SK-N-MC (cell line): ENCODE measurements around the gene FCHSD2.
"Not testable (repeated sequence)": the region's sequence is repeated elsewhere in the genome, so short reads cannot be mapped to it uniquely, and the experiment has no call there.

ENCODE experiments used
- DNase-seq: peaks from one replicate; pipeline ENCODE4 v3.0.0-alpha.2; 2011; ENCODE audit warnings: low read depth, low spot score
- H3K27ac ChIP-seq: fragments of 200-600 bp; sonication (generic); 2 replicates; pipeline ENCODE4 v1.5.1; 2016; ENCODE audit warnings: mixed run types
- H3K36me3 ChIP-seq: fragments of 200-600 bp; sonication (generic); 2 replicates; pipeline ENCODE4 v1.6.1; 2017; ENCODE audit warnings: antibody characterized with exemption, low read length, mixed read lengths; ENCODE audit not compliant: insufficient read depth
- H3K4me3 ChIP-seq: fragments of 200-600 bp; sonication (generic); 2 replicates; pipeline ENCODE4 v1.5.1; 2016
- H3K9ac ChIP-seq: fragments of 200-600 bp; sonication (generic); 2 replicates; pipeline ENCODE4 v1.8.0; 2017; ENCODE audit warnings: mixed run types, mixed read lengths; ENCODE audit not compliant: insufficient read length
- H3K9me3 ChIP-seq: fragments of 200-600 bp; sonication (generic); 2 replicates; pipeline ENCODE4 v1.6.1; 2017; ENCODE audit warnings: low read depth, mild to moderate bottlenecking, antibody characterized with exemption, low read length, moderate library complexity, mixed read lengths
- EZH2 ChIP-seq: fragments of 200-600 bp; sonication (generic); IDR thresholded peaks from one replicate; pipeline ENCODE4 v1.6.1; 2017; ENCODE audit warnings: antibody characterized with exemption
- FOXP2 ChIP-seq: optimal IDR thresholded peaks from 2 replicates; pipeline ENCODE3; 2011; ENCODE audit warnings: mild to moderate bottlenecking, moderate library complexity; ENCODE audit not compliant: insufficient read depth; ENCODE audit errors: extremely low read length, control extremely low read depth
- POLR2AphosphoS5 ChIP-seq: IDR thresholded peaks from 2 replicates; pipeline ENCODE4 v1.6.1; 2012; ENCODE audit warnings: mild to moderate bottlenecking, low read depth, low read length, borderline replicate concordance

FCHSD2 gene

GRCh38 chr11:73095613-73096012 is 46.5 kb downstream of the FCHSD2 start:
- Histone ChIP-seq H3K4me3 (no peak overlapping the region), H3K27ac (peak overlapping the region; percentile 81), H3K9me3 (no peaks in the 10 kb centered on the region), H3K9ac (no peak overlapping the region), H3K36me3 (peaks cover 21% of the 10 kb centered on the region)
- DNase-seq = no peak
- TF ChIP-seq EZH2 (no peak), FOXP2 (no peak), POLR2AphosphoS5 (no peak)

- H3K9ac ChIP-seq = no peak overlapping the region
- no peak for DNase-seq
- peaks cover 23% of the 10 kb centered on the region for H3K36me3 ChIP-seq
- no peak overlapping the region for H3K4me3 ChIP-seq
- H3K9me3 ChIP-seq = no peaks in the 10 kb centered on the region
- no peak overlapping the region for H3K27ac ChIP-seq
- TF ChIP-seq FOXP2 (no peak), POLR2AphosphoS5 (no peak), EZH2 (no peak)
Measured at GRCh38 chr11:73091521-73092305, 50.4 kb downstream of the FCHSD2 start.

GRCh38 chr11:73087730-73088129 is 54.4 kb downstream of the FCHSD2 start:
- Histone ChIP-seq H3K4me3 (no peak overlapping the region), H3K27ac (peak overlapping the region; percentile 45), H3K9me3 (no peaks in the 10 kb centered on the region), H3K9ac (peak overlapping the region; percentile 5), H3K36me3 (peaks cover 28% of the 10 kb centered on the region)
- DNase-seq = no peak
- no peak for TF ChIP-seq FOXP2
- TF ChIP-seq POLR2AphosphoS5 = no peak
- no peak for TF ChIP-seq EZH2

GRCh38 chr11:73085189-73085875 is 56.8 kb downstream of the FCHSD2 start:
- DNase-seq = no peak
- no peak overlapping the region for H3K9ac ChIP-seq
- H3K4me3 ChIP-seq = no peak overlapping the region
- H3K9me3 ChIP-seq = no peaks in the 10 kb centered on the region
- H3K27ac ChIP-seq = 0 out of 2 replicates have a peak overlapping the region, but pooled peaks have one; percentile 13
- TF ChIP-seq POLR2AphosphoS5 (no peak), EZH2 (no peak), FOXP2 (no peak)
- peaks cover 25% of the 10 kb centered on the region for H3K36me3 ChIP-seq

GRCh38 chr11:73078631-73079030 is 63.5 kb downstream of the FCHSD2 start:
- H3K4me3 ChIP-seq = no peak overlapping the region
- H3K9me3 ChIP-seq = no peaks in the 10 kb centered on the region
- DNase-seq = no peak
- peaks cover 39% of the 10 kb centered on the region for H3K36me3 ChIP-seq
- no peak overlapping the region for H3K27ac ChIP-seq
- H3K9ac ChIP-seq = no peak overlapping the region
- TF ChIP-seq FOXP2 (no peak), POLR2AphosphoS5 (no peak), EZH2 (no peak)

- TF ChIP-seq FOXP2 (no peak), EZH2 (no peak), POLR2AphosphoS5 (no peak)
- DNase-seq = no peak
- H3K36me3 ChIP-seq = peaks cover 34% of the 10 kb centered on the region
Measured at GRCh38 chr11:73077454-73077853, 64.7 kb downstream of the FCHSD2 start.

GRCh38 chr11:73074319-73074718 is 67.8 kb downstream of the FCHSD2 start:
- H3K4me3 ChIP-seq = no peak overlapping the region
- H3K27ac ChIP-seq = peak overlapping the region; percentile 63
- TF ChIP-seq EZH2 (no peak), POLR2AphosphoS5 (no peak), FOXP2 (no peak)
- no peak overlapping the region for H3K9ac ChIP-seq
- no peaks in the 10 kb centered on the region for H3K9me3 ChIP-seq
- H3K36me3 ChIP-seq = peaks cover 22% of the 10 kb centered on the region
- DNase-seq = no peak

More at GRCh38 chr11:73077454-73077853, 64.7 kb downstream of the FCHSD2 start:
- Histone ChIP-seq H3K9me3 (no peaks in the 10 kb centered on the region), H3K9ac (no peak overlapping the region), H3K27ac (no peak overlapping the region), H3K4me3 (no peak overlapping the region)

- Histone ChIP-seq H3K9ac (peak overlapping the region; percentile 21), H3K4me3 (peak overlapping the region; percentile 28), H3K27ac (peak overlapping the region; percentile 63), H3K36me3 (peaks cover 9% of the 10 kb centered on the region), H3K9me3 (no peaks in the 10 kb centered on the region)
- no peak for TF ChIP-seq EZH2
- TF ChIP-seq POLR2AphosphoS5 = no peak
- TF ChIP-seq FOXP2 = no peak
- no peak for DNase-seq
Measured at GRCh38 chr11:73072935-73073481, 69.1 kb downstream of the FCHSD2 start.

GRCh38 chr11:73070653-73071052 is 71.5 kb downstream of the FCHSD2 start:
- TF ChIP-seq EZH2 = no peak

GRCh38 chr11:73061857-73062424 is 80.2 kb downstream of the FCHSD2 start:
- not testable (repeated sequence) for H3K9me3 ChIP-seq, DNase-seq, H3K9ac ChIP-seq, H3K4me3 ChIP-seq, H3K27ac ChIP-seq, H3K36me3 ChIP-seq

More at GRCh38 chr11:73070653-73071052, 71.5 kb downstream of the FCHSD2 start:
- Histone ChIP-seq H3K4me3 (no peak overlapping the region), H3K9me3 (no peaks in the 10 kb centered on the region), H3K27ac (no peak overlapping the region), H3K36me3 (no peaks in the 10 kb centered on the region), H3K9ac (no peak overlapping the region)
- no peak for DNase-seq

- H3K27ac ChIP-seq, H3K9ac ChIP-seq, H3K36me3 ChIP-seq, H3K9me3 ChIP-seq, DNase-seq, H3K4me3 ChIP-seq: not testable (repeated sequence)
Measured at GRCh38 chr11:73061434-73061833, 80.7 kb downstream of the FCHSD2 start.
